GM23338 (cell line): Measurements from ENCODE around the gene TMCO4. TPM values are rescaled to one million over a fixed set of nuclear protein-coding genes. Genes with fewer than 3 reads are reported as not detected.

Experiments used
- ATAC-seq: fragments of 200-7000 bp; cut with Tn5 transposase; 3 replicates; pipeline ENCODE4 v1.9.1; 2020
- DNase-seq: peaks from one replicate; pipeline ENCODE4 v3.0.0-alpha.2; 2015; ENCODE audit warnings: low spot score
- H2AFZ ChIP-seq: fragments of 200-600 bp; sonication (generic); 2 replicates; pipeline ENCODE4 v1.8.0; 2016; ENCODE audit warnings: antibody characterized with exemption, mild to moderate bottlenecking, moderate library complexity
- H3F3A ChIP-seq: fragments of 200-600 bp; sonication (generic); replicated peaks from 2 replicates; pipeline ENCODE4 v1.8.0; 2017; ENCODE audit warnings: antibody characterized with exemption, mixed run types, low read depth
- H3K27ac ChIP-seq: fragments of 200-600 bp; sonication (generic); 2 replicates; pipeline ENCODE4 v1.6.1; 2016; ENCODE audit warnings: low read depth
- H3K27me3 ChIP-seq: fragments of 200-600 bp; sonication (generic); 2 replicates; pipeline ENCODE4 v1.8.0; 2016; ENCODE audit warnings: mild to moderate bottlenecking, mixed run types, moderate library complexity; ENCODE audit not compliant: insufficient read depth
- H3K36me3 ChIP-seq: fragments of 200-600 bp; sonication (generic); 2 replicates; pipeline ENCODE4 v1.8.0; 2016; ENCODE audit warnings: mild to moderate bottlenecking; ENCODE audit not compliant: insufficient read depth
- H3K4me1 ChIP-seq: fragments of 200-600 bp; sonication (generic); 2 replicates; pipeline ENCODE4 v1.8.0; 2016; ENCODE audit warnings: mild to moderate bottlenecking, moderate library complexity; ENCODE audit not compliant: insufficient read depth
- H3K4me2 ChIP-seq: fragments of 200-600 bp; sonication (generic); 2 replicates; pipeline ENCODE4 v1.7.1; 2017; ENCODE audit warnings: mixed run types
- H3K4me3 ChIP-seq: fragments of 200-600 bp; sonication (generic); 2 replicates; pipeline ENCODE4 v1.6.1; 2016; ENCODE audit warnings: mixed run types
- H3K79me2 ChIP-seq: fragments of 200-600 bp; sonication (generic); replicated peaks from 2 replicates; pipeline ENCODE4 v1.8.0; 2017; ENCODE audit warnings: mild to moderate bottlenecking; ENCODE audit not compliant: insufficient read depth
- H3K9me2 ChIP-seq: fragments of 200-600 bp; sonication (generic); 2 replicates; pipeline ENCODE4 v1.8.0; 2017; ENCODE audit not compliant: insufficient read depth
- H4K20me1 ChIP-seq: fragments of 200-600 bp; sonication (generic); replicated peaks from 2 replicates; pipeline ENCODE4 v1.8.0; 2017; ENCODE audit warnings: mild to moderate bottlenecking; ENCODE audit not compliant: insufficient read depth
- H3K27ac Mint-ChIP-seq: 2 replicates; pipeline ENCODE4 v1.8.0; 2020; ENCODE audit warnings: inconsistent platforms, mild to moderate bottlenecking, moderate library complexity, mixed read lengths
- H3K27me3 Mint-ChIP-seq: 3 replicates; pipeline ENCODE4 v1.8.0; 2022; ENCODE audit warnings: low read depth, mild to moderate bottlenecking, moderate library complexity, mixed read lengths, inconsistent platforms; ENCODE audit not compliant: insufficient read depth, poor library complexity
- H3K36me3 Mint-ChIP-seq: 3 replicates; pipeline ENCODE4 v1.8.0; 2021; ENCODE audit warnings: low read depth, mild to moderate bottlenecking, inconsistent platforms, moderate library complexity, mixed read lengths
- H3K4me1 Mint-ChIP-seq: 3 replicates; pipeline ENCODE4 v1.8.0; 2020; ENCODE audit warnings: mild to moderate bottlenecking, inconsistent platforms, mixed read lengths
- H3K4me3 Mint-ChIP-seq: 3 replicates; pipeline ENCODE4 v1.8.0; 2021; ENCODE audit warnings: moderate library complexity, mild to moderate bottlenecking, inconsistent platforms, mixed read lengths
- H3K9me3 Mint-ChIP-seq: 3 replicates; pipeline ENCODE4 v1.8.0; 2020; ENCODE audit warnings: moderate library complexity, mild to moderate bottlenecking, inconsistent platforms, mixed read lengths
- CREB1 ChIP-seq: fragments of 250-450 bp; sonication (Bioruptor Pico); IDR thresholded peaks from 2 replicates; pipeline ENCODE4 v1.5.0; 2020; ENCODE audit warnings: low read depth, mild to moderate bottlenecking, moderate library complexity
- CTCF ChIP-seq, 2 experiments: fragments of 200-600 bp in 1 of 2; sonication (generic) in 1 of 2; conservative IDR thresholded peaks; 2 replicates each; pipeline versions ENCODE4 v1.5.1 to v1.6.1; 2016 to 2017; ENCODE audit warnings: antibody characterized with exemption in 2 of 2, low read depth in 2 of 2, mild to moderate bottlenecking in 2 of 2, moderate library complexity in 1 of 2
- ETS1 ChIP-seq: IDR thresholded peaks from 2 replicates; pipeline ENCODE4 v1.6.1; 2016; ENCODE audit warnings: antibody characterized with exemption
- EZH2 ChIP-seq: fragments of 200-600 bp; sonication (generic); IDR thresholded peaks from one replicate; pipeline ENCODE4 v1.8.0; 2017; ENCODE audit warnings: antibody characterized with exemption, mild to moderate bottlenecking, low read depth; ENCODE audit not compliant: unreplicated experiment
- EZH2phosphoT487 ChIP-seq: fragments of 200-600 bp; sonication (generic); IDR thresholded peaks from one replicate; pipeline ENCODE4 v1.8.1; 2018; ENCODE audit warnings: antibody characterized with exemption; ENCODE audit not compliant: unreplicated experiment
- JUNB ChIP-seq: IDR thresholded peaks from one replicate; pipeline ENCODE4 v1.6.1; 2016; ENCODE audit warnings: antibody characterized with exemption; ENCODE audit not compliant: unreplicated experiment
- NANOG ChIP-seq: IDR thresholded peaks from 2 replicates; pipeline ENCODE4 v1.6.1; 2016; ENCODE audit warnings: antibody characterized with exemption, borderline replicate concordance
- POLR2AphosphoS5 ChIP-seq: IDR thresholded peaks from 2 replicates; pipeline ENCODE4 v1.6.1; 2016; ENCODE audit warnings: antibody characterized with exemption, low read depth
- REST ChIP-seq: IDR thresholded peaks from one replicate; pipeline ENCODE4 v1.6.1; 2018; ENCODE audit warnings: antibody characterized with exemption; ENCODE audit not compliant: unreplicated experiment
- STAT1 ChIP-seq: IDR thresholded peaks from one replicate; pipeline ENCODE4 v1.6.1; 2016; ENCODE audit warnings: antibody characterized with exemption; ENCODE audit not compliant: unreplicated experiment
- ZNF114 ChIP-seq: fragments of 250-450 bp; sonication (Bioruptor Pico); IDR thresholded peaks from 2 replicates; pipeline ENCODE4 v1.5.0; 2020; ENCODE audit warnings: mild to moderate bottlenecking, moderate library complexity
- ZNF331 ChIP-seq: fragments of 250-450 bp; sonication (Bioruptor Pico); IDR thresholded peaks from 2 replicates; pipeline ENCODE4 v1.5.0; 2020; ENCODE audit warnings: low read depth, mild to moderate bottlenecking, moderate library complexity
- ZNF462 ChIP-seq: fragments of 250-450 bp; sonication (Bioruptor Pico); IDR thresholded peaks from 2 replicates; pipeline ENCODE4 v1.5.0; 2020; ENCODE audit warnings: mild to moderate bottlenecking, moderate library complexity
- polyA plus RNA-seq: library from polyadenylated mRNA; unstranded; fragments of >200 nt; fragmentation: Nextera tagmentation; extraction: Ambion mirVana; gene quantifications from 2 replicates; pipeline ENCODE4 v1.2.1, GENCODE V29; 2016
- total RNA-seq: library from RNA; depleted of rRNA; stranded (reverse); fragments of >200 nt; shearing (Covaris generic); gene quantifications from 2 replicates; pipeline ENCODE4 v1.2.3, GENCODE V29; 2014

The TMCO4 gene
- total and polyA plus RNA-seq, 2 experiments from 2014 or later = 2.6 to 6.9 TPM

GRCh38 chr1:19679691-19680090 is 120.0 kb downstream of the TMCO4 start:
- Mint-ChIP-seq H3K4me1 (peaks cover 14% of the 10 kb centered on the region), H3K27ac (0 out of 2 replicates have a peak overlapping the region, but pooled peaks have one; percentile 36), H3K36me3 (no peaks in the 10 kb centered on the region), H3K9me3 (no peaks in the 10 kb centered on the region; the same call in 2 of the 3 replicates), H3K4me3 (no peak overlapping the region), H3K27me3 (peaks cover 6% of the 10 kb centered on the region)
- no peak for TF ChIP-seq STAT1
- no peak for TF ChIP-seq EZH2
- TF ChIP-seq ZNF331 = no peak
- TF ChIP-seq ETS1 = no peak
- no peak for TF ChIP-seq JUNB
- no peak for TF ChIP-seq ZNF114
- no peak for TF ChIP-seq REST
- TF ChIP-seq CTCF (conservative IDR thresholded peaks at IDR 0.05; ENCODE audit: low read depth in 2 of 2) = no peak
- no peak for TF ChIP-seq NANOG
- TF ChIP-seq EZH2phosphoT487 = no peak
- no peak for TF ChIP-seq ZNF462 (CRISPR knock-in tag)
- no peak for TF ChIP-seq POLR2AphosphoS5
- TF ChIP-seq CREB1 (CRISPR knock-in tag) = no peak
- Histone ChIP-seq H4K20me1 (no peaks in the 10 kb centered on the region), H3F3A (no peaks in the 10 kb centered on the region), H3K9me2 (no peaks in the 10 kb centered on the region), H3K4me1 (no peaks in the 10 kb centered on the region), H2AFZ (no peak overlapping the region), H3K36me3 (no peaks in the 10 kb centered on the region), H3K4me3 (no peak overlapping the region), H3K79me2 (no peaks in the 10 kb centered on the region), H3K4me2 (no peak overlapping the region), H3K27ac (no peak overlapping the region), H3K27me3 (no peaks in the 10 kb centered on the region)
- ATAC-seq (no peak), DNase-seq (no peak)
